SU-DHL-6 (cell line): ENCODE data around the gene ROMO1.

ENCODE experiments used
- EZH2phosphoT487 ChIP-seq: fragments of 200-600 bp; sonication (generic), shearing (Covaris generic); conservative IDR thresholded peaks from 2 replicates; pipeline ENCODE4 v1.6.1; 2018; ENCODE audit warnings: mild to moderate bottlenecking, antibody characterized with exemption, low read length, moderate library complexity, mixed read lengths
- TF ChIP-seq, protein P1 (sequence below): fragments of 200-600 bp; sonication (generic); IDR thresholded peaks from one replicate; pipeline ENCODE4 v1.5.1; 2017; ENCODE audit warnings: antibody characterized with exemption, mild to moderate bottlenecking, low read length, moderate library complexity; ENCODE audit not compliant: insufficient read depth, poor library complexity, severe bottlenecking

- no peak for TF ChIP-seq EZH2phosphoT487
- TF ChIP-seq, protein P1, sequence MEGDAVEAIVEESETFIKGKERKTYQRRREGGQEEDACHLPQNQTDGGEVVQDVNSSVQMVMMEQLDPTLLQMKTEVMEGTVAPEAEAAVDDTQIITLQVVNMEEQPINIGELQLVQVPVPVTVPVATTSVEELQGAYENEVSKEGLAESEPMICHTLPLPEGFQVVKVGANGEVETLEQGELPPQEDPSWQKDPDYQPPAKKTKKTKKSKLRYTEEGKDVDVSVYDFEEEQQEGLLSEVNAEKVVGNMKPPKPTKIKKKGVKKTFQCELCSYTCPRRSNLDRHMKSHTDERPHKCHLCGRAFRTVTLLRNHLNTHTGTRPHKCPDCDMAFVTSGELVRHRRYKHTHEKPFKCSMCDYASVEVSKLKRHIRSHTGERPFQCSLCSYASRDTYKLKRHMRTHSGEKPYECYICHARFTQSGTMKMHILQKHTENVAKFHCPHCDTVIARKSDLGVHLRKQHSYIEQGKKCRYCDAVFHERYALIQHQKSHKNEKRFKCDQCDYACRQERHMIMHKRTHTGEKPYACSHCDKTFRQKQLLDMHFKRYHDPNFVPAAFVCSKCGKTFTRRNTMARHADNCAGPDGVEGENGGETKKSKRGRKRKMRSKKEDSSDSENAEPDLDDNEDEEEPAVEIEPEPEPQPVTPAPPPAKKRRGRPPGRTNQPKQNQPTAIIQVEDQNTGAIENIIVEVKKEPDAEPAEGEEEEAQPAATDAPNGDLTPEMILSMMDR = no peak
These were observed 18.6 kb upstream of the ROMO1 start for GRCh38 chr20:35680452-35681183.
